Tibial nerve (tissue), 4 donors: Measurements from ENCODE around the gene CA12. TPM values are rescaled to one million over a fixed set of nuclear protein-coding genes. Genes with fewer than 3 reads are reported as not detected.
A peak's percentile ranks its signal among the peaks of the same experiment; 100 is the strongest.
"Not testable (repeated sequence)": the region's sequence is repeated elsewhere in the genome, so short reads cannot be mapped to it uniquely, and the experiment has no call there.

ENCODE experiments used
- DNase-seq, 2 donors: peaks; one replicate each; pipeline ENCODE4 v3.0.0-alpha.2; 2019; ENCODE audit warnings: low spot score in 2 of 2
- H3K27ac ChIP-seq, 4 donors: fragments of 200-600 bp; sonication (generic) in 3 of 4; one replicate each; pipeline ENCODE4 v1.5.1; 2017 to 2019; ENCODE audit warnings: mild to moderate bottlenecking in 1 of 4
- H3K27me3 ChIP-seq, 2 donors: fragments of 200-600 bp; sonication (generic) in 1 of 2; one replicate each; pipeline versions ENCODE4 v1.5.1 to v1.6.0; 2017 to 2019
- H3K36me3 ChIP-seq, 3 donors: fragments of 200-600 bp; sonication (generic); one replicate each; pipeline ENCODE4 v1.5.1; 2018 to 2019
- H3K4me1 ChIP-seq, 4 donors: fragments of 200-600 bp; sonication (generic) in 3 of 4; one replicate each; pipeline ENCODE4 v1.5.1; 2017 to 2019
- H3K4me3 ChIP-seq, 4 donors: fragments of 200-600 bp; sonication (generic) in 3 of 4; one replicate each; pipeline ENCODE4 v1.5.1; 2017 to 2019; ENCODE audit warnings: mild to moderate bottlenecking in 1 of 4, moderate library complexity in 1 of 4
- H3K9me3 ChIP-seq, 4 donors: fragments of 200-600 bp; sonication (generic) in 3 of 4; one replicate each; pipeline ENCODE4 v1.5.1; 2017 to 2019
- EP300 ChIP-seq, 2 donors: sonication (generic); formaldehyde crosslinking; IDR thresholded peaks; one replicate each; pipeline ENCODE4 v1.6.1; 2017; ENCODE audit warnings: antibody characterized with exemption in 2 of 2, mild to moderate bottlenecking in 1 of 2
- POLR2A ChIP-seq, 2 donors: fragments of 450-650 bp; IDR thresholded peaks; one replicate each; pipeline ENCODE4 v1.6.1; 2017; ENCODE audit warnings: antibody characterized with exemption in 2 of 2, mild to moderate bottlenecking in 2 of 2, moderate library complexity in 2 of 2
- WGBS, 2 donors: methylation state at CpG; one replicate each; pipeline ENCODE4 v1.1.5; 2018; 5-methylcytosine and 5-hydroxymethylcytosine counted together
- total RNA-seq, 4 donors: library from RNA; depleted of rRNA; stranded (reverse); fragments of >200 nt; gene quantifications; one replicate each; pipeline ENCODE4 v1.1.0, GENCODE V29; 2016
- TF ChIP-seq, protein P1 (sequence below), 5 experiments: fragments of 200-600 bp in 3 of 5; fragments of 450-650 bp in 2 of 5; sonication (generic) in 3 of 5; IDR thresholded peaks; one replicate each; pipeline ENCODE4 v1.5.1; 2016 to 2019; ENCODE audit warnings: antibody characterized with exemption in 5 of 5, mild to moderate bottlenecking in 3 of 5, moderate library complexity in 2 of 5

CA12 gene
- total RNA-seq, 4 donors from 2014 or later, result 0.22 to 2.5 (median 1.1) TPM

DNA sequence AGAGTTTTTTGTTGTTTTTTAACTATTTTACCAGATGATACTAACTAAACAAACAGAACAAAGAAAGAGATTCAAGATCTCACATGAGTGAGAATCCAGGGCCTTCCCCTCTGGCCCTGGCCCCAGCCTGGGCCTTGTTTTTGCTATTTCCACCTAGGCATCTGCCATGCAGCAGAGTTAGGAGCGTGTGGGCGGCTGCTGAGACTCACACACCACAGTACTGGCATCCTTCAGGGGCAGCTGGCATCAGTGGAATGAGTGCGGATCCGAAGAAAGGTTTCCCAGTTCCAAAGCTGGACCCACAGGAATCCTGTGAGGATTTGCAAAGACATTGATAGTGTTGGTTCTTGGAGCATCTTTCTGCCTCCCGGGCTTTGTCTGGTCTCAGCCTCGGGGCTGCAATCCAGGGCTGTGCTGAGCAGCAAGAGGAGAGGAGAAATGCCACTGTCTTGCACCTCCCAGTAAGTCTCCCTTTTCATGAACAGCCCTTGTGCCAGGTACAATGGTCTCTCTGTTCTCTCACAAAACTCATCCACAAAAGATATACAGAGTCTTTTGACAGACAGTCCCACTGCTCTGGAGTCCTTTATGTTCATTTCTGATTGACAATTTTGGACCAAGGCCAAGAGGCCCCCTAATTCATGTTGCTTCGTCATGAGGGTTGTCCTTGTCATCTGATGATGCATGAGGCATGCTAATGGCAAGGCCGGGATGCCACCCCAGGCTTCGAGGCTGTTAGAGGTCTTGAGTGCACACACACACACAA lies 57.7 kb downstream of the CA12 start:
- no peak overlapping the region for H3K4me3 ChIP-seq
- H3K27ac ChIP-seq, result no peak overlapping the region
- no peaks in the 10 kb centered on the region for H3K4me1 ChIP-seq
- WGBS, 2 donors, result 35 to 36% methylated on average over 9 of the region's 9 CpGs
- H3K27me3 ChIP-seq, result no peaks in the 10 kb centered on the region
- DNase-seq, result no peak
- TF ChIP-seq POLR2A (IDR thresholded peaks at IDR 0.05) (no peak), EP300 (IDR thresholded peaks at IDR 0.05) (no peak)
- TF ChIP-seq, protein P1, sequence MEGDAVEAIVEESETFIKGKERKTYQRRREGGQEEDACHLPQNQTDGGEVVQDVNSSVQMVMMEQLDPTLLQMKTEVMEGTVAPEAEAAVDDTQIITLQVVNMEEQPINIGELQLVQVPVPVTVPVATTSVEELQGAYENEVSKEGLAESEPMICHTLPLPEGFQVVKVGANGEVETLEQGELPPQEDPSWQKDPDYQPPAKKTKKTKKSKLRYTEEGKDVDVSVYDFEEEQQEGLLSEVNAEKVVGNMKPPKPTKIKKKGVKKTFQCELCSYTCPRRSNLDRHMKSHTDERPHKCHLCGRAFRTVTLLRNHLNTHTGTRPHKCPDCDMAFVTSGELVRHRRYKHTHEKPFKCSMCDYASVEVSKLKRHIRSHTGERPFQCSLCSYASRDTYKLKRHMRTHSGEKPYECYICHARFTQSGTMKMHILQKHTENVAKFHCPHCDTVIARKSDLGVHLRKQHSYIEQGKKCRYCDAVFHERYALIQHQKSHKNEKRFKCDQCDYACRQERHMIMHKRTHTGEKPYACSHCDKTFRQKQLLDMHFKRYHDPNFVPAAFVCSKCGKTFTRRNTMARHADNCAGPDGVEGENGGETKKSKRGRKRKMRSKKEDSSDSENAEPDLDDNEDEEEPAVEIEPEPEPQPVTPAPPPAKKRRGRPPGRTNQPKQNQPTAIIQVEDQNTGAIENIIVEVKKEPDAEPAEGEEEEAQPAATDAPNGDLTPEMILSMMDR (IDR thresholded peaks at IDR 0.05), result no peak
- no peaks in the 10 kb centered on the region for H3K9me3 ChIP-seq
- H3K36me3 ChIP-seq, result no peaks in the 10 kb centered on the region

DNA sequence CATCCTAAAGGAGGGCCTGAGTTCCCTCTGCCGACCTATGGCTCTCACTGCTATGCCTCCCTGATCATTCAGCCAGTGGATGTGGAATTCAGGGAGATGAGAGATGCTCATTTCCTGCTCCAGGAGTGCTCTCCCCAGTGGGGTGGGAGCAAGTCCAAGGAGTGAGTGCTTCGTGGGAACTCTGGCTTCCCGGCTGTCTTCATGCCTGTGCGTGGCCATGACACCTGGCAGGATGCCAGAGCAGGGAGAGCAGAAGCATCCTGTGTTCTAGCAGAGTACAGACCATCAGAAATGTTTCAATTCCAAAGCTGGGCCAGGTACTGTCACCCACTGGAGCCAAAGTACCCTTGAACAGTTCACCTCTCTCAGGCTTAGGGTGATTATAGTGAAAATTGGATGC lies 59.1 kb downstream of the CA12 start:
- Histone ChIP-seq H3K36me3 (no peaks in the 10 kb centered on the region), H3K27me3 (no peaks in the 10 kb centered on the region), H3K4me3 (no peak overlapping the region), H3K9me3 (no peaks in the 10 kb centered on the region), H3K4me1 (no peaks in the 10 kb centered on the region), H3K27ac (no peak overlapping the region)
- WGBS, 2 donors, result 30 to 43% methylated on average over 4 of the region's 4 CpGs
- no peak for TF ChIP-seq EP300 (IDR thresholded peaks at IDR 0.05)
- no peak for TF ChIP-seq POLR2A (IDR thresholded peaks at IDR 0.05)
- TF ChIP-seq, protein P1 (IDR thresholded peaks at IDR 0.05), result no peak
- DNase-seq, result peak in 1 of 2 donors; percentile 17

DNA sequence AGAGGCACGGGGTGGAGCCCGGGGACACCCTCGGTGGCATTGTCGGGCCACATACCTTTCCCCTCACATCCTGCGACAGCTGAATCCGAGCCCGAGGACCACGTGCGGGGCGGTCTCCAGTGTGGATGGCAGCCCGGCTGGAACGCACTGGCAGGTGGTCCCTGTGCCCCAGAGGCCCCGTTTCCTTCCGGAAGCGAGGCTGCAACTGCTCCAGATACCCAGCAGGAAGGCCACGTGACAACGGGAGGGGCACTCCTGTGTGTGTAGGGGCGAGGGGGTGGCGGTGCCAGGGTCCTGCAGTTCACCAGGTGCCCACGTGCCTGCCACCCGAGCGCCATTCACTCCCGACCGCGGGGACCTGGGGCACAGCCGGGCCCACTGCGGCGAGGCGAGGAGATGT lies 60.2 kb downstream of the CA12 start:
- WGBS, 2 donors, result 93 to 95% methylated on average over 26 to 29 of the region's 29 CpGs
- no peaks in the 10 kb centered on the region for H3K36me3 ChIP-seq
- no peaks in the 10 kb centered on the region for H3K4me1 ChIP-seq
- TF ChIP-seq, protein P1 (IDR thresholded peaks at IDR 0.05), result no peak
- TF ChIP-seq EP300 (IDR thresholded peaks at IDR 0.05), result no peak
- no peak for TF ChIP-seq POLR2A (IDR thresholded peaks at IDR 0.05)
- no peak overlapping the region for H3K4me3 ChIP-seq
- no peaks in the 10 kb centered on the region for H3K27me3 ChIP-seq
- no peaks in the 10 kb centered on the region for H3K9me3 ChIP-seq
- DNase-seq, result no peak
- H3K27ac ChIP-seq, result no peak overlapping the region

DNA sequence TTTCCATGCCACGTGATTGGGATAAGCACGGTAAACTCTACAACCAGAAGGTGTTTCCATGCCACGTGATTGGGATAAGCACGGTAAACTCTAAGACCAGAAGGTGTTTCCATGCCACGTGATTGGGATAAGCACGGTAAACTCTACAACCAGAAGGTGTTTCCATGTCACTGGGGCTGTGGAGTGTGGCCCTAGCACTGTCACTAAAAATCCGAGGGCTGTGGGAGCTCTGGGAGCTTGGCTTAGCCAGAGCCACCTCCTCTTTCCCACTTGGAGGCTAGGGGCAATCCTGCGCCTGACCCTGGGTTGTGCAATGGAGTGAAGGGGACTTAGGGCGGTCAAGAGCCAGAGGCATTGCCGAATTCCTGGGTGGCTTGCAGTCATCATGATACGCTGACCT lies 60.7 kb downstream of the CA12 start:
- not testable (repeated sequence) for H3K36me3 ChIP-seq, H3K4me1 ChIP-seq, H3K9me3 ChIP-seq, H3K4me3 ChIP-seq, H3K27me3 ChIP-seq, H3K27ac ChIP-seq, DNase-seq
- WGBS, 2 donors, result 95 to 97% methylated on average over 9 to 11 of the region's 11 CpGs

DNA sequence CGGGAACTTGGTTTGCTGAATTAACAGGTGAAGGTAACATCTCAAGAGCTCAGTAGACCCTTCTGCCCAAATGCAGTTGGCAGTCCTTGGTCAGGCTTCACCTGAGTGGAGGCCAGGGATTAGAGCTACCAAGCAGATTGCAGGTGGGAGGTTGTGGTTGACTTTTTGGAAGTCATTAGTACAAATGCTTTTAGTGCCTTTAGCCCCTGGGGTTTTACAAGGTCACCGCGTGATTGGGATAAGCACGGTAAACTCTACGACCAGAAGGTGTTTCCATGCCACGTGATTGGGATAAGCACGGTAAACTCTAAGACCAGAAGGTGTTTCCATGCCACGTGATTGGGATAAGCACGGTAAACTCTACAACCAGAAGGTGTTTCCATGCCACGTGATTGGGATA lies 61.2 kb downstream of the CA12 start:
- H3K27me3 ChIP-seq, H3K4me1 ChIP-seq, H3K27ac ChIP-seq, H3K4me3 ChIP-seq, H3K9me3 ChIP-seq, DNase-seq, H3K36me3 ChIP-seq: not testable (repeated sequence)
- 86 to 87% methylated on average over 10 of the region's 10 CpGs for WGBS, 2 donors

DNA sequence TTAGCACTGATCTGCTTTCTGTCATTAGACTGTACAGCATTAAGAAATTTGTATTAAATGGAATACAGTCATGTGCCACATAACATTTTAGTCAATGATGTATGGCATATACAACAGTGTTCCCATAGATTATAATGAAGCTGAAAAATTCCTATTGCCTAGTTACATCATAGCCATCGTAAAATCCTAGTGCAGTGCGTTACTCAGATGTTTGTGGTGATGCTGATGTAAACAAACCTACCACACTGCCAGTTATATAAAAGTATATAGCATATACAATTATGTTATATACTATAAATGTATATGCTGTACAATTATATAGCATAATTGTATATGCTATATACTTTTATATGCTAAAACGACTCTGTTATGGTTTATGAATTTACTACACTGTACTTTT lies 62.6 kb downstream of the CA12 start:
- Histone ChIP-seq H3K4me3 (no peak overlapping the region), H3K9me3 (no peaks in the 10 kb centered on the region), H3K4me1 (no peaks in the 10 kb centered on the region), H3K27me3 (no peaks in the 10 kb centered on the region), H3K36me3 (no peaks in the 10 kb centered on the region), H3K27ac (no peak overlapping the region)
- DNase-seq, result no peak
- WGBS, 2 donors, result 86 to 94% methylated on average over 3 of the region's 3 CpGs
- TF ChIP-seq EP300 (IDR thresholded peaks at IDR 0.05) (no peak), POLR2A (IDR thresholded peaks at IDR 0.05) (no peak)
- TF ChIP-seq, protein P1 (IDR thresholded peaks at IDR 0.05), result no peak
